HPDE6-E6E7 (cell line): ENCODE data around the gene NPAS3.

Experiments
- DNase-seq: peaks from one replicate; pipeline ENCODE4 v3.0.0; 2011; ENCODE audit warnings: missing footprints; ENCODE audit errors: extremely low spot score

The NPAS3 gene

DNA sequence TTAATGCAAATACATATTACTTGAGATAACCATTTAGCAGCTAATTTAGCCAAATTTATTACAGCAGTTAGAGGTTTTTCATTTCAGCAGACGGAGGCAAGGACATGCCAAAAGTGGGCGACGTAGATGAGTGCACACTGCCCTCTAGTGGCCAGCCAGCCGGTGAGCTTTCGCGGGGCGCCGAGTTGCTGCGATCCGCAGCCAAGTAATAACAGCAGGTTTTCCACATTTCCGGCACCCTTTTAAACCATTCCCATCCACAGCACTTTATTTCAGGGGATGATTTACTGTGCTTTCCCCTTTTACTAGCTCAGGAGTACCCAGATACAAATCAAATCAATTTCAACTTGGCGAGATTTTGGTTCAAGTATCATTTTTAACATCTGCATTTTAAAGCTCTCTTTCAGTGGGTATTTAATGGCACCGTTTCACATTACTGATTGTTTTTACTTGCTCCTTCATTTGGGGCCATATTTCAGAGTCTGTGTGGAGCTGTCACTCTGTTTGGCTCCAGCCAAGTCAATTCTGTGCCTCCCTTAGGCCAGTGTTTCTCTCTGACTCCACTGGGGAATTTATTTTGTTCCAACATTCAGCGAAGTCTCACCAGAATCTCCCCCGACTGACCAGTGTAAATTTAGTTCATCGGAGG, 854.2 kb downstream of the NPAS3 start:
- DNase-seq: peak; percentile 58

DNA sequence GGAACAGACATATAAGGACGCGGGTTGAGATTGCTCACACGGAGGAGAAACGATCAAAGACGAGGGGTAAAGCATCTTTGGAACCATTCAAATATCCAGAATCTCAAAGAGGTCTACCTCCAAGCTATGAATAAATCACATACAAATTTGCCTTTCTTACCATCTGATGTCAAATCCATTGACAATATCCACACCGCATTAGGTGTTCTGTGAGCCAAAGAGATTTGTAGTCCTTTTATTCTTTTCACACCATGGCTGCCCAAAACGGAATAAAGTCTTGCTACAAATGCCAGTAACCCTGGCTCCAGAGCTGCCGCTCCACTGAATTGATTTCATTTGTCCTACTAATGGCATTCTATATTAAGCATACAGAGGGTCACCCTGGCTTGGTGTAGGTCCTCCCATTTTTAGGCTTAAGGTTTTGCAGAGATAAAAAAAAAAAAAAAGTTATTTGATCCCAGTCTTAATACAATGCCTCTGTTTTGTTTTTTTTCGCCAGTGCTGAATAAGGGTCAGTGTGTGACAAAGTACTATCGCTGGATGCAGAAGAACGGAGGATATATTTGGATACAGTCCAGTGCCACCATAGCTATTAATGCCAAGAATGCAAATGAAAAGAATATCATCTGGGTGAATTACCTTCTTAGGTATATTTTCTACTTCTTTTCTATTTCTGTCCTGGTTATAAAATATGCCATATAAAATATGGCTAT, 854.9 kb downstream of the NPAS3 start:
- DNase-seq: no peak

DNA sequence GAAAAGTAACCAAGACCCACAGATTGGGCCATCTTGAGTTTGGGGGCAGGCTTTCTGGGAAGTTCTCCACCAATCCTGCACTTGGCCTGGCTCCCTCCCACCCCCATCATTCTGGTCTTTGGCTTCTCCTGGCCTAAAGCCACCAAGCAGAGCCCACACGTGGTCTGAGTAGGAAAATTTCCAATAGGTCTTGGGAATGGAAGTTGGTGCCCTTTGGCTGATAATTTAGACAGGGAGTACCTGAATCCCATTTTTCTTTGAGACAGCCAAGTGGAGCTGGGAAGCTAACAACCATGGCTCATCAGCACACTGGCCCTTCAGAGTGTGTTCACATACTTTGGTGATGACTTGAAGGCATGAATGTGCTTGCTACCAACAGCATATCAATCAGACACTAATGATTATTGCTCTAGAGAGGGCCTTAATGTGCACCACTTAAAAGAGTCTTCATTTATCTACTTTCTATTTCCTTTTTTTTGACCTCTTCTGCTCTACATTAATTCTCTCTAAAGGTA, 856.2 kb downstream of the NPAS3 start:
- no peak for DNase-seq

DNA sequence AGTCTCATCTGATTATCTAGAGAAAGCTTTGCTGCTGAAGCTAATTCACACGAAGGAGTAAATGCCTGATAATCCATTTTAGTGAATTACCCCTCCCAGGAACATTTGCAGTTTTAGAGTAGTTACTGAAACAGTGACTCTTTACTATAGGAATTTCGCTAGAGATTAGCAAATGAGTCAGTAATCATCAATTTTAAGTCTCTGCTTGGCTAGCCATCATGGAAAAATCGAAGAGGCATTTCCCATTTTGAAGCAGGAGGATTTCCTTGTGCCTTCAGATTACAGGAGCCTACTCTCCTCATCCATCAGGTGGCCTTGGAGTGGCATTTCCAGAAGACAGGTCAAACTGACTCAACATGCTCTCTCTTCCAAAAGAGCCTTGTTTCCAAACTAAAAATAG, 857.7 kb downstream of the NPAS3 start:
- DNase-seq: no peak

DNA sequence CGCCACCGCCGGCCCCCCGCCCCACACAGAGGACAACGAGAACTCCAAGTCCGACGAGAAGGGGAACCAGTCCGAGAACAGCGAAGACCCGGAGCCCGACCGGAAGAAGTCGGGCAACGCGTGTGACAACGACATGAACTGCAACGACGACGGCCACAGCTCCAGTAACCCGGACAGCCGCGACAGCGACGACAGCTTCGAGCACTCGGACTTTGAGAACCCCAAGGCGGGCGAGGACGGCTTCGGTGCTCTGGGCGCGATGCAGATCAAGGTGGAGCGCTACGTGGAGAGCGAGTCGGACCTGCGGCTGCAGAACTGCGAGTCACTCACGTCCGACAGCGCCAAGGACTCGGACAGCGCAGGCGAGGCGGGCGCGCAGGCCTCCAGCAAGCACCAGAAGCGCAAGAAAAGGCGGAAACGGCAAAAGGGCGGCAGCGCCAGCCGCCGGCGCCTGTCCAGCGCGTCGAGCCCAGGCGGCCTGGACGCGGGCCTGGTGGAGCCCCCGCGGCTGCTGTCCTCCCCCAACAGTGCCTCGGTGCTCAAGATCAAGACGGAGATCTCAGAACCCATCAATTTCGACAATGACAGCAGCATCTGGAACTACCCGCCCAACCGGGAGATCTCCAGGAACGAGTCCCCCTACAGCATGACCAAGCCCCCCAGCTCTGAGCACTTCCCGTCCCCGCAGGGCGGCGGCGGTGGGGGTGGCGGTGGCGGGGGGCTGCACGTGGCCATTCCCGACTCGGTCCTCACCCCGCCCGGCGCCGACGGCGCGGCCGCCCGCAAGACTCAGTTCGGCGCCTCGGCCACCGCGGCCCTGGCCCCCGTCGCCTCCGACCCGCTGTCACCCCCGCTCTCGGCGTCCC, 861.3 kb downstream of the NPAS3 start:
- DNase-seq: no peak

DNA sequence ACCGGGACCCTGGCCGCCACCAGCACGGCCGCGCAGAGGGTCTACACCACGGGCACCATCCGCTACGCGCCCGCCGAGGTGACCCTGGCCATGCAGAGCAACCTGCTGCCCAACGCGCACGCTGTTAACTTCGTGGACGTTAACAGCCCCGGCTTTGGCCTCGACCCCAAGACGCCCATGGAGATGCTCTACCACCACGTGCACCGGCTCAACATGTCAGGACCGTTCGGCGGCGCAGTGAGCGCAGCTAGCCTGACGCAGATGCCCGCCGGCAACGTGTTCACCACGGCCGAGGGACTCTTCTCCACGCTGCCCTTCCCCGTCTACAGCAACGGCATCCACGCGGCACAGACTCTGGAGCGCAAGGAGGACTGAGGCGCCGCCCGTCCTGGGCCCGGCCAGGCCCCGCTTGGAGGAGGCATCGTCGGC, 862.1 kb downstream of the NPAS3 start:
- DNase-seq: no peak

DNA sequence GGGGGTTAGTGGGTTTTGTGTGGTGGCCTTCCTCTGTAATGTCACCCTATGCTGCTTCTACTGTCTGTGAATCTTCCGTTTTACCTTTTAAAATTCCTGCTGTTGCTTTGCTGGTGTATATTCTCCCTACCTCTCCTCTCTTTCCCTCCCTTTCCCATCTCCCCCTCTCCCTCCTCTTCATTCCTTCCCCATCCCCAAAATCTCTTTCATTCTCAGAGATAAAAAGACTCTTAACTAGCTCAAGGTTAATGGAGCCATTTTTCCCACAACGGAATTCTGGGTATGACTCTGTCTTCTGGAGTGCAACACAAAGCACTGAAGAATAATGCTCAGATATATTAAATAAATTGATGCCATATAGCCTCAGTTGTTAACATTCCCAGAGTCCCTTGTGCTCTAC, 864.1 kb downstream of the NPAS3 start:
- no peak for DNase-seq

DNA sequence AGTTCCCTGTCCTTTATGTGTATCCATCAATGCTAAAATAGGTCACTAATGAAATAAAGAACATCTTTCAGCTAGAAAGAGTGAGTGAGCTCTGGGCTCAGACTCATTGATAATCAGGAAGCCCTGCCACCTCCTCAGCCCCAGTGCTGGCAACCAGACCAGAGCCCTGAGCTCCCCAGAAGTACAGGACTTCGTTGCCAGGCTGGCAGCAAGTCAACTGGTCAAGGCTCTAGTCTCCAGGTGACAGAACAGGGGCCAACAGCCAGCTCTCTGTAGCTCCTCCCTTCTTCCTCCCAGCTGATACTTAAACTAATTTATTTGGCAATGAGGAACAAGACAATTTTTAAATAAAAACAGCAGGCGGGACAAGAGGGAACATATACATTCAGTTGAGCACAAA, 866.9 kb downstream of the NPAS3 start:
- DNase-seq: no peak

DNA sequence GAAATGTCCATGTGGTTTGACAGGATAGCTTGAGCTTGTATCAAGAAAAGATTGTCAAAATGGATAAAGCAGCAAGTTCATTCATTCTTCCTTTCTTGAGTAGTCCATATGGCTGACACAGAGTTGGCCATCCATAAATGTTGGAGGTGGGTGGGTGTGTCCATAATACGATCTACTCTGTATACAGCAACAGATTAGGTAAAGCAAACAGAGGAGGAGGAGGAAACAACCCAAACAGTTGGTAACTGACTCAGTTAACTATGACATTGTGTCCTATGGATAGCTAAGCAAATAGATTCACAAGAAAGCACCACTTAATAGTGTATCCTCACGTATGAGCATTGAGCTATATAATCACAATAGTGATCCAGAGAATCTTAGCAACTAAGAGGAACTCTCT, 868.2 kb downstream of the NPAS3 start:
- DNase-seq: no peak

DNA sequence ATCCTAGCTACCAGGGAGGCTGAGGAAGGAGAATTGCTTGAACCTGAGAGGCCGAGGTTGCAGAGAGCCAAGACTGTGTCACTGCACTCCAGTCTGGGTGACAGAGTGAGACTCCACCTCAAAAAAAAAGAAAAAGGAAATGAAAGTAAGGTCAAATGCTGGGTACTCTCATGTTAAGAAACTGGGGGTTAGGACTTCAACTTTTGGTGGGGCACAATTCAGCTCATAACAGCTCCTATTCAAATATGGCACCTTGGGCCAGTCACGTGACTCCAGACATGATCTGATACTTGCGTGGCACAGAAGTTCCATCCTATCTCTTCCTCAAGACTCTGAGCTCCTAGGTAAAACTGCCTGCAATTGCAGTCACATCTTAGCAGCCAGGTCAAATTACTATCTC, 869.5 kb downstream of the NPAS3 start:
- DNase-seq: no peak

DNA sequence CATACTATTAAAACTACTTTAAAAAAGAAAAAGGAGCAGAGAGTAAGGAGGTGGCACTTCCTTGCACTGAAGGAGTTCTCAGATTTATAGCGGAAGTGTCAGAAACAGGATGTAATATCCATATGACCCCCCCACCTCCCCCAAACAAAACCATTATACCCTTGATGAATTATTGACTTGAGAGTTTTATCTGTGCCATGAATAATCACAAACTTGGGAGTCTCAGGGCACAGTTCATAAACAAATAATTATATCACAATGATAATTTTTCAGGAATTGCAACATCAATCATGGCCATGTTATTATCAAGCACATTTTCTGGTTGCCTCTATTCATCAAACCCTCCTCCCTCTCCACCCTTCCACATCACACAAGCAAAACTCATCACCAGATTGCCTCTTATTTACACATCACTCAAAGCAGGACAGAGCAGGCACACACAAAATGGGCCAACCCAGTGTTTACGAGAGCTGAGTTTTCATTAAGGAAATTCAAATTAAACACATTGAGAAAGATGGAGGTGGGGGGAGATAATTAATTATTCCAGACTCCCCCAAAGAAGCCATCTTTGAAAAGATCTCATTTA, 870.8 kb downstream of the NPAS3 start:
- DNase-seq: no peak

DNA sequence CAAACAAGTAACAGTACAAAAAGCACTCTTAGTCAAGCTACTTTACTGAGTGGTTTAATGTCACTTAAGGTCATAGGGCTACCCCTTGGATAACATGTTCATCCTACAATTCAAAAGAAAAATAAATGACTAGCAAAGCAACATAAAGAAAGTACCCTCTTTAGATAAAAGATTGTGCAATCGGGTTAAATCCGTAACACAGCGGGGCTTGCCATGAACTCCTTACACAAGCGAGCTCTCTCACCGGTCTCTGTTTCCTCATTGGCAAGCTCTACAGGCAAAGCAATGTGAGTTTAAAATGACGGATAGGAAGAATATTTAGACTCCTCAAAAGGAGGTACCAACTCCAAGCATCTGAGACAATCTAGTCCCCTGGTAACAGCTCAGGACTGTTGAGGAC, 871.6 kb downstream of the NPAS3 start:
- no peak for DNase-seq

DNA sequence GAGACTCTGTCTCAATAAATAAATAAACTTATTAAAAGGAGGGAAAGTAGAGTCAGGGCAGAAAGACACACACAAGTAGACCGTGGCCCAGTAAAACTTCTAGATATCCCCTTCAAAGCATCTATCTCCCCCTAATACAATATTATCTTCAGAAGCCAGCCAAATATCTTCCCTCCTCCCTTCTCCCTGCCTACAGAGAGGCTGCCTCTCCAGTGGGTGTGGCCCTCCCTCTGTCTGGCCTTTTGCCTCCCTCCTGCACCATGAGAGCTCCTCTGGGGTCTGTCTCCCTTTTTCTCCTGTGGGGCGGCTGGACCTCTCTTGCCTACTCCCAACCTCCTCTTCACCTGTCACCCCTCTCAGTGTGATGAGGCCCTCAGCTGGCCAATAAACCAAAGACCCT, 873.0 kb downstream of the NPAS3 start:
- DNase-seq: no peak

DNA sequence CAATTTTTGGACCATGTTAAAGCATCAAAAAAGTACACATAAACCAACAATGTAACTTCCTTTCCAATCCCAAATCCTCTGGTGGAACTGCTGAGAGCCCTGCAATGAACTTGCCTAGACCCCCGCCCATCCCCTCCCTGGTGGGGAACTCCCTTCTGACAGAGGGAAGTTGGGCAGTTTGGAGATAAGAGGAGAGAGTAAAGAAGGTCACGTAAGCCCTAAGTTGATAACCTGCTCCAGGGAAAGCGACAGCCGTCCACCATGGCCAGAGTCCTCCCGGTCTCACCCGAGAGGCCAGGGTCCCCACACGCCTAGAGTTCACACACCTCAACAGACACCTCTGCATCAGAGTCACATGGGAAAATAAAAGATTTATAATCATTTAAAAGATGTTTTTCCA, 873.5 kb downstream of the NPAS3 start:
- no peak for DNase-seq

DNA sequence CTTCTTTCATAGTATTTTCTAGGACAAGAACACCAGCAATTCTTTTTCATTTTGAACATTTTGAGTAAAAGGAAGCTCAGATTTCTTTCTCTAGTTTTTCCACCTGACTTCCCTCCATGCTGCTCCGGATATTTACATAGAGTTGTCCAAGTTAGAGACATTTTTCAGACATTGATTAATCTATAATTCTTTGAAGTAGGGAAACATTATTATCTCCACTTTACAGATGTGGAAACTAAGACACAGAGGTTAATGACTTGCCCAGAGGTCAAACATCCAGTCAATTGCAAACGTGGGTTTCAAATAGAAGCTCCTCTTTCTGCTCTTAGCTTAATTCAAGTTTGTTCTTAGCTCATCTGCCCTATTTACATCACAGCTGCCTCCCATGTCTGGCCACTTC, 873.9 kb downstream of the NPAS3 start:
- no peak for DNase-seq

DNA sequence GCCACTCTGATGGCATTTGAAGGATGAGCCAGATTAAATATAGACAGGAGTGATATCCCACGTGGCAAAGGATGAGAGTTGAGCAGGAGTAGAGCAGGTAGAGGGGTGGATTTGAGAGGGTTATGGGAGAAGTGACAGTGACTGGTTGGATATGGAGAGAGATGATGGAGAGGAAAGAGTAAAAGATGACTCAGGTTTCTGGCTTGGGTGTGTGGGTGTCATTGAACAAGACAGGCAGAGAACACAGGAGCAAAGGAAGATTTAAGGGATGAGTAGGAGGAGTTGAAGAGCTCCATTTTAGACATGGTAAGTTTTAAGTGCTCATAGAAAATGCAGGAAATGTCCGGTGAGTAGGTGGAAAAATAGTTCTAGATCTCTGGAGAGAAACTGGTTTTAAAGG, 875.3 kb downstream of the NPAS3 start:
- no peak for DNase-seq

DNA sequence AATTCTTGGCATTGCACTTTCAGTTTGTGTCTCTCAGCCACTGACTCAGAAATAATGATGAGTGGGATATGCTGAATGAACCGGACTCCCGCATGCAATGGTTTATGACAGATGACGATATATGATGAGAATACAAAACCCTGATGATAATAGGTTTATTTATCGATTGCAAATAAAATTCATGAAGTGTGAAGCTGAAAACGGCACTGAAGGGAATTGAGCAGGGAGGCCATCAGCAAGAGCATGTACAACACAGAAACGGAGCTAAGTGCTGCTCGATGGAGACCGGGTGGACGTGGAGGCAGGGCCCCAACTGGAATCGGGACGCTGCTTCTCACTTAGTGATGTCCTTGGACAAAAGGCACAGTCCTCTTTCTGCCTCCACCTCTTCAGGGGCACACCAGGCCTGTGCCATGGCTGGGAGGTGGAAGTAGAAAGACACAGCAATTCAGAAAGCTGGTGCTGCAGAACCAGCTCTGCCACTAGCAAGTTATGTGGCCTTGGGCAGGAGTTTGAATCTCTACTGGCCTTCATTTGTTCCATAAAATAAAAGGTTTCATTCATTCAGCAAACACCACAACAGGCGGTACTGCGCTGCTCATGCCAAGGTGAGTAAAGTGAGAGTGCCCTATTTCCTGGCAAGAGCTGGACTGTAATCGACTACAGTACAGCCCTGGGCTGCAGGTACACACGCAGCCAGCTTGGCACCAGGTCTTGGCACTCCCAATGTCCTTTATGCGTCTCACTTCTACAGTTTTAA, 895.2 kb downstream of the NPAS3 start:
- no peak for DNase-seq

DNA sequence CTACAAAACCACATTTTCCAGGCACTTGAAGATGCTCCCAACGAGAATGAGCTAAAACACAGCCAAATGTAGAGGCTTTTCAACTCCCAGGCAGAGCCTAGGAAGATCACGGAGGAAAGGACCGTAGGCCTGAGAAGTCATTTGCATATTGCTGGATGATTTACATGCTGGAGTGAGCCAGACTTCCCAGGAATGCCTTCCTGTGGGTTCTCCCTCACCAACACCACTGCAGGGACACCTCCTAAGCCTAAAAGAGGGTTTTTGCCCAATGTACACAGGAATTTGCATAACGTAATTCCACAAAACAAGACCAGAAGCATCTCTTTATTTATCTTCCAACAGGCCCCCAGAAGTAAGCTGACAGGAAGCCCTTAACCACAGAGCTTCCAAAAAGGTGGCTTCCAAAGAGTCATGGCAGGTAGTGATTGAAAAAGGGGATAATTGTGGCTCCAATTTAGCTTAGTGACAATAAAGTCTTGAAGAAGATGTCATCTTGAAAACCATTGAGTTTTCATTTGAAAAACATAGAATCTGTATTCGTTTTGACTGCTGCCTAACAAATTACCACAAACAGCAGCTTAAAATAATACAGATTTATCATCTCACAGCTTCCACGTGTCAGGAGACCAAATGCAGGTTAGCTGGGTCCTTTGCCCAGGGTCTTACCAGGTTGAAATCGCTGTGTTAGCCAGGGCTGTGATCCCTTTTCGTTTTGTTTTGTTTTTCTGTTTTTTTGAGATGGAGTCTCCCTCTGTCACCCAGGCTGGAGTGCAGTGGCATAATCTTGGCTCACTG, 896.0 kb downstream of the NPAS3 start:
- DNase-seq: no peak

DNA sequence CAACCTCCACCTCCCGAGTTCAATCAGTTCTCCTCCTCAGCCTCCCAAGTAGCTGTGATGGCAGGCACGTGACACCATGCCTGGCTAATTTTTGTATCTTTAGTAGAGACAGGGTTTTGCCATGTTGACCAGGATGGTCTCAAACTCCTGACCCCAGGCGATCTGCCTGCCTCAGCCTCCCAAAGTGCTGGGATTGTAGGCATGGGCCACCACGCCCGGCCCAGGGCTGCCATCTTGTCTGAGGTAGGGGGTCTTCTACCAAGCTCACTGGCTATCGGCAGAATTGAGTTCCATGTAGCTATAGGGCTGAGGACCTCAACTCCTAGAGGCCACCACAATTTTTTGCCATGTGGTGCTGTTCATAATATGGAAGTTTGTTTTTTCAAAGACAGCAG, 896.6 kb downstream of the NPAS3 start:
- DNase-seq: no peak

DNA sequence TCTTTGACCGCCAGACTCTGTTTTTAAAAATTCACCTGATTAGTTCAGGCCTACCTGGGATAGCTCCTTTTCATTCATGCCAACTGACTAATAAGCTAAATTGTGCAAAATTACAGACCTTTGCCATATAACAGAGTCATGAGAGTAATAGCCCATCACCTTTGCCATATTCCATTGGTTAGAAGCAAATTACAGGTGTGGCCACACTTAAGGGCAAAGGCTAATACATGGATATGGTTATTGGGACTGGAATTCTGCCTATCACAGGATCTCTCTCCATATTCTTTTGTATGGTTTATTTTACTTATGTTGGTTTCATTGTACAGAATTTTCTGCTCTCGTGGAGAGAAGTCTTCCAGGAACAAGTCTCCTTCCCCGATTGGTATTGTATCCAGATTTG, 897.0 kb downstream of the NPAS3 start:
- DNase-seq: no peak
